Naive thymus-derived CD8-positive, alpha-beta T cell (primary cell): Measurements from ENCODE around the gene TMEM247. TPM values are rescaled to one million over a fixed set of nuclear protein-coding genes. Genes with fewer than 3 reads are reported as not detected.
A peak's percentile ranks its signal among the peaks of the same experiment; 100 is the strongest.

ENCODE experiments used
- ATAC-seq, 2 donors: fragments of 150-1000 bp; cut with Tn5 transposase in 1 of 2; sonication (Bioruptor Pico), chemical (Tn5 transposase) in 1 of 2; 1 replicate in 1 of 2; 2 replicates in 1 of 2; pipeline ENCODE4 v1.10.0; 2021; ENCODE audit warnings: mild to moderate bottlenecking in 2 of 2, moderate library complexity in 2 of 2
- POLR2A ChIA-PET: fragments of 350-600 bp; sonication (Branson Sonifier 250); formaldehyde crosslinking; loops from one replicate; lab custom pipeline; 2021; ENCODE audit warnings: antibody characterized with exemption; lab: Charles Lee
- DNase-seq, 10 donors: peaks; one replicate each; pipeline versions ENCODE4 v3.0.0 to v3.0.0-alpha.2; 2020 to 2022
- H3K27ac Mint-ChIP-seq, 10 donors: one replicate each; pipeline ENCODE4 v1.8.0; 2020 to 2022; ENCODE audit warnings: mild to moderate bottlenecking in 10 of 10, mixed read lengths in 10 of 10, moderate library complexity in 4 of 10, inconsistent platforms in 1 of 10
- H3K27me3 Mint-ChIP-seq, 5 donors: one replicate each; pipeline ENCODE4 v1.8.0; 2021 to 2022; ENCODE audit warnings: mixed read lengths in 5 of 5
- H3K36me3 Mint-ChIP-seq, 3 donors: one replicate each; pipeline ENCODE4 v1.8.0; 2020 to 2022; ENCODE audit warnings: mixed read lengths in 3 of 3, mild to moderate bottlenecking in 2 of 3, inconsistent platforms in 1 of 3
- H3K4me1 Mint-ChIP-seq, 4 donors: one replicate each; pipeline ENCODE4 v1.8.0; 2021 to 2022; ENCODE audit warnings: mixed read lengths in 4 of 4
- H3K4me3 Mint-ChIP-seq, 10 donors: one replicate each; pipeline ENCODE4 v1.8.0; 2020 to 2022; ENCODE audit warnings: mild to moderate bottlenecking in 10 of 10, mixed read lengths in 10 of 10, moderate library complexity in 6 of 10, inconsistent platforms in 1 of 10
- H3K9me3 Mint-ChIP-seq, 9 donors: one replicate each; pipeline ENCODE4 v1.8.0; 2020 to 2022; ENCODE audit warnings: mixed read lengths in 9 of 9, mild to moderate bottlenecking in 3 of 9, inconsistent platforms in 1 of 9, moderate library complexity in 1 of 9
- polyA plus RNA-seq, 3 donors: library from polyadenylated mRNA; unstranded; fragments of 300-500 nt; fragmentation: Illumina TruSeq; gene quantifications; one replicate each; pipeline ENCODE4 v1.2.3, GENCODE V29; 2021
- total RNA-seq, 8 experiments: library from RNA in 2 of 8; stranded (reverse) in 2 of 8; gene quantifications; one replicate each; pipeline ENCODE4 v1.2.3 and lab custom pipeline; 2021 to 2026

TMEM247 gene
- total and polyA plus RNA-seq, 5 experiments from 2014 or later, result not detected

DNA sequence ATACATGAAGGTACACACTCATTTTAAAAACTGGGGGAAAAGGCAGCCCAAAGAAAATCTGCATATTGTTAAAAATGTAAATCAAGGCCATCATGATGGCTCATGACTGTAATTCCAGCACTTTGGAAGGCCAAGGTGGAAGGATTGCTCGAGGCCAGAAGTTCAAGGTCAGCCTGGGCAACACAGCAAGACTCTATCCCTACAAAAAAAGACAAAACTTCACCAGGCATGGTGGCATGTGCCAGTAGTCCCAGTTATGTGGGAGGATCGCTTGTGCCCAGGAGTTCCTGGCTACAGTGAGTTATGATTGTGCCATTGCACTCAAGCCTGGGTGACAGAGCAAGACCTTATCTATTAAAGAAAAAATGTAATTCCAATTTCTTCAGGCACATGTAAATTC is 34.6 kb upstream of the TMEM247 start:
- Mint-ChIP-seq H3K27ac (no peak overlapping the region), H3K9me3 (peaks cover 7 to 36% (median 12%) of the 10 kb centered on the region in 9 donors), H3K4me1 (peaks cover 8 to 12% (median 10%) of the 10 kb centered on the region in 4 donors), H3K36me3 (peaks cover 0 to 15% (median 10%) of the 10 kb centered on the region in 3 donors), H3K27me3 (peaks cover 0 to 1% (median 0%) of the 10 kb centered on the region in 5 donors), H3K4me3 (no peak overlapping the region)
- POLR2A ChIA-PET, result no interaction called here
- DNase-seq (no peak), ATAC-seq (no peak)

DNA sequence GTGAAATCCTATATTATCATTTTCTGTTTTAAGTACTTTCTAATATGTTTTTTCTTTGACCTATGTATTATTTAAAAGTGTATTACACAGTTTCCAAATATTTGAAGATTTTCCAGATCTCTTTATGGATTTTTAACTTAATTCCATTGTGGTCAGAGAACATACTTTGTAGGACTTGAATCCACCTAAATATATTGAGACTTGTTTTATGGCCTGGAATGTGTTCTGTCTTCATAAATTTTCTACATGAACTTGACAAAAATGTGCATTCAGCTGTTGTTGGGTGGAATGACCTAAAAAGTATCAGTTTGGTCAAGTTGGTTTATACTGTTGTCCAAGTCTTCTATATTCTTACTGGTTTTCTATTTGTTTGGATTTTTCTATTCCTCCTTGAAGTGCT is 33.8 kb upstream of the TMEM247 start:
- Mint-ChIP-seq H3K27me3 (peaks cover 0 to 1% (median 0%) of the 10 kb centered on the region in 5 donors), H3K9me3 (peaks cover 7 to 36% (median 12%) of the 10 kb centered on the region in 9 donors), H3K4me3 (no peak overlapping the region), H3K4me1 (peaks cover under 1 to 4% (median 2%) of the 10 kb centered on the region in 4 donors), H3K36me3 (peaks cover 0 to 15% (median 10%) of the 10 kb centered on the region in 3 donors), H3K27ac (no peak overlapping the region)
- POLR2A ChIA-PET, result no interaction called here
- DNase-seq (no peak), ATAC-seq (no peak)

DNA sequence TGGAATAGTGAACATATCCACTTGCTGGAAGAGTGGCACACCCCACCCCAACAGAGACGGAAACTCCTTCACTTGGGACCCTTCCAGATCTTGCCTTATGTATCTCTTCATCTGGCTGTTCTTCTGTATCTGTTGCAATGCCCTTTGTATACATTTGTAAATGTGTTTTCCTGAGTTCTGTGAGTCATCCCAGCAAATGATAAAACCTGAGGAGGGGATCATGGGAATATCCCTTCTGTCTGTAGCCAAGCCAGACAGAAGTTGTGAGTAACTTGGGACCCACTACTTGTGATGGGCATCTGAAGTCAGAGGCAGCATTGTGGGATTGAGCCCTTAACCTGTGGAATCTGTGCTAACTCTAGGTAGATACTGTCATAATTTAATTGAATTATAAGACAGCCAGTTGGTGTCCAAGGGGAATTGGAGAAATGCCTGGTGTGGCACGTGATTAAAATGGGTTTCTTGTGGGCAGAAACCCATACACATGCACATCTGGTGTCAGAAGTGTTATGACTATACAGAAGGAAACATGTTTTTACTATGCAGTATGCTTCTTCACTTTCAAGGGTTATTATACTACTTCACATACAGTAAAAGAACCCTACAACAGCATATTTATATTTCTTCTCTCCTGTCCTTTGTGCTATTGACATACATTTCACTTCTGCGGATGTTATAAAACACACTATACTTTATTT is 32.3 kb upstream of the TMEM247 start:
- no peak for ATAC-seq
- Mint-ChIP-seq H3K9me3 (peaks cover 7 to 36% (median 12%) of the 10 kb centered on the region in 9 donors), H3K4me3 (no peak overlapping the region), H3K36me3 (peaks cover 0 to 15% (median 10%) of the 10 kb centered on the region in 3 donors), H3K4me1 (peaks cover 0 to 2% (median 0%) of the 10 kb centered on the region in 4 donors), H3K27ac (no peak overlapping the region), H3K27me3 (peaks cover 0 to 1% (median 0%) of the 10 kb centered on the region in 5 donors)
- no peak for DNase-seq
- POLR2A ChIA-PET, result no interaction called here

- ATAC-seq (no peak), DNase-seq (no peak)
- POLR2A ChIA-PET, result no interaction called here
- Mint-ChIP-seq H3K4me1 (peaks cover 0 to 2% (median 0%) of the 10 kb centered on the region in 4 donors), H3K27me3 (peaks cover 0 to 1% (median 0%) of the 10 kb centered on the region in 5 donors), H3K36me3 (peaks cover 0 to 15% (median 10%) of the 10 kb centered on the region in 3 donors), H3K4me3 (no peak overlapping the region), H3K9me3 (peaks cover 7 to 36% (median 12%) of the 10 kb centered on the region in 9 donors), H3K27ac (no peak overlapping the region)
These were observed 31.7 kb upstream of the TMEM247 start for GRCh38 chr2:46447649-46448048.

DNA sequence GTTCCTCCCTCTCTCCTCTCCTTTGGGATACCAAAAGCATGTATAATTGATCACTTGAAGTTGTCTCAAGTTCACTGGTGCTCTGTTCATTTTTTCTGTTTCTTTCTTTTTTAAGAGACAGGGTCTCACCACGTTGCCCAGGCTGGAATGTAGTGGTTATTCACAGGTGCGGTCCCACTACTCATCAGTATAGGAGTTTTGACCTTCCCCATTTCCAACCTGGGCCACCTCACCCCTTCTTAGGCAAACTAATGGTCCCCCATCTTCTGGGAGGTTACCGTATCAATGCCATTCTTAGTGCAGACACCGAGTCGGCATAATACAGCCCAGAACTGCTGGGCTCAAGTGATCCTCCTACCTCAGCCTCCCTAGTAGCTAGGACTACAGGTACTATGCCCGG is 31.3 kb upstream of the TMEM247 start:
- no peak overlapping the region for H3K27ac Mint-ChIP-seq
- no peak overlapping the region for H3K4me3 Mint-ChIP-seq
- DNase-seq, result no peak
- ATAC-seq, result no peak
- H3K9me3 Mint-ChIP-seq, result peaks cover 7 to 36% (median 12%) of the 10 kb centered on the region in 9 donors
- peaks cover 0 to 15% (median 10%) of the 10 kb centered on the region in 3 donors for H3K36me3 Mint-ChIP-seq
- peaks cover 0 to 1% (median 0%) of the 10 kb centered on the region in 5 donors for H3K27me3 Mint-ChIP-seq
- H3K4me1 Mint-ChIP-seq, result no peaks in the 10 kb centered on the region
- POLR2A ChIA-PET, result no interaction called here

- Mint-ChIP-seq H3K27ac (no peak overlapping the region), H3K36me3 (peaks cover 0 to 15% (median 10%) of the 10 kb centered on the region in 3 donors), H3K9me3 (peaks cover 7 to 36% (median 12%) of the 10 kb centered on the region in 9 donors), H3K4me1 (no peaks in the 10 kb centered on the region), H3K27me3 (peaks cover 0 to 1% (median under 1%) of the 10 kb centered on the region in 5 donors), H3K4me3 (no peak overlapping the region)
- POLR2A ChIA-PET, result no interaction called here
- DNase-seq, result no peak
- no peak for ATAC-seq
These were observed 30.7 kb upstream of the TMEM247 start for GRCh38 chr2:46448641-46449040.

DNA sequence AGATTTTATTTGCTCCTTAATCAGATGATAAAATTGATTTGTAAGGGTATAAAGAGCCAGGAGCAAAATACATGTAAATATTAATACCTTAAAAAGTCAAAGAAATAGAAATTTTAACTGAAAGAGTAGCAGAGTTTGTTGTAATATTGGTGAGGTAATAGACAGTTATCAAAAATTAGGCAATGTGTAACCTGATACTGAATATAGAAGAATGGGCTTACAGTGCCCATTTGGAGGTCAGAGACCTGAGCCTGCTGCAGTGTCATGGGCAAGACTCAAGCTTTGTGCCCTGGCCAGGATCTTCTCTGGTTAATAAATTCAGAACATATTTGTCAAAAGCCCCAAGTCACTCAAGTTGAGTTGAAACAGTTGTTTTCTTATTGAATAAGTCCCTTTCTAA is 29.7 kb upstream of the TMEM247 start:
- Mint-ChIP-seq H3K27ac (no peak overlapping the region), H3K4me1 (peaks cover 0 to under 1% (median 0%) of the 10 kb centered on the region in 4 donors), H3K36me3 (peaks cover 0 to 15% (median 10%) of the 10 kb centered on the region in 3 donors), H3K9me3 (peaks cover 7 to 33% (median 11%) of the 10 kb centered on the region in 9 donors), H3K4me3 (no peak overlapping the region), H3K27me3 (peaks cover 0 to 2% (median 1%) of the 10 kb centered on the region in 5 donors)
- POLR2A ChIA-PET, result no interaction called here
- ATAC-seq, result no peak
- no peak for DNase-seq

- DNase-seq (no peak), ATAC-seq (no peak)
- peak overlapping the region in 2 of 10 donors; percentile 61 to 67 for H3K27ac Mint-ChIP-seq
- POLR2A ChIA-PET, result no interaction called here
- H3K4me3 Mint-ChIP-seq, result no peak overlapping the region
- H3K27me3 Mint-ChIP-seq, result peaks cover 0 to 3% (median 1%) of the 10 kb centered on the region in 5 donors
- H3K36me3 Mint-ChIP-seq, result peaks cover 0 to 2% (median 0%) of the 10 kb centered on the region in 3 donors
- H3K9me3 Mint-ChIP-seq, result peaks cover 0 to 18% (median 5%) of the 10 kb centered on the region in 9 donors
- H3K4me1 Mint-ChIP-seq, result peaks cover 0 to 2% (median 0%) of the 10 kb centered on the region in 4 donors
These were observed 28.1 kb upstream of the TMEM247 start for GRCh38 chr2:46451131-46451711.

DNA sequence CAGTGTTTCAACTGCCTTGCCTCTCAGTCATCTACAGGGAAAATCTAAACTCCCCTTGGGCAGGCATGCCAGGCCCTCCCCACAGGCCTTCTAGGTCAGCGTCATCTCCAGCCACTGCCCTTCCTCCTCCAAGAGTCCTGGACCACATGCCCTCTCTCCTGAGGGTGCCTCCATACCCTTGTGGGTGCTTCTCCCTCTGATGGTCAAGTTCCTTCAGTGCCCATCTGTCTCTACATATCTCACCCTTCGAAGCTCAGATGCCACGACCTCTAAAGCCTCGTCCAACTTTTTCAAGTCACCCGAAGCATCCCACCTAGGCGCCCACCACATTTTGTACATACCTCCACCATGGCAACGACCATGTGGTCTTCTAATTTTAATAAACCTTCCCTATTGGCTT is 22.6 kb upstream of the TMEM247 start:
- Mint-ChIP-seq H3K9me3 (no peaks in the 10 kb centered on the region), H3K27me3 (peaks cover 0 to 5% (median 1%) of the 10 kb centered on the region in 5 donors), H3K27ac (peak overlapping the region in 1 of 10 donors; percentile 18), H3K4me3 (no peak overlapping the region), H3K4me1 (peaks cover 5 to 9% (median 7%) of the 10 kb centered on the region in 4 donors), H3K36me3 (no peaks in the 10 kb centered on the region)
- no peak for DNase-seq
- ATAC-seq, result no peak
- POLR2A ChIA-PET, result interaction anchor here (0.7 kb wide), 1 partner anchor 223 kb away, joined by 3 read pairs; no protein-coding TSS in a partner anchor

DNA sequence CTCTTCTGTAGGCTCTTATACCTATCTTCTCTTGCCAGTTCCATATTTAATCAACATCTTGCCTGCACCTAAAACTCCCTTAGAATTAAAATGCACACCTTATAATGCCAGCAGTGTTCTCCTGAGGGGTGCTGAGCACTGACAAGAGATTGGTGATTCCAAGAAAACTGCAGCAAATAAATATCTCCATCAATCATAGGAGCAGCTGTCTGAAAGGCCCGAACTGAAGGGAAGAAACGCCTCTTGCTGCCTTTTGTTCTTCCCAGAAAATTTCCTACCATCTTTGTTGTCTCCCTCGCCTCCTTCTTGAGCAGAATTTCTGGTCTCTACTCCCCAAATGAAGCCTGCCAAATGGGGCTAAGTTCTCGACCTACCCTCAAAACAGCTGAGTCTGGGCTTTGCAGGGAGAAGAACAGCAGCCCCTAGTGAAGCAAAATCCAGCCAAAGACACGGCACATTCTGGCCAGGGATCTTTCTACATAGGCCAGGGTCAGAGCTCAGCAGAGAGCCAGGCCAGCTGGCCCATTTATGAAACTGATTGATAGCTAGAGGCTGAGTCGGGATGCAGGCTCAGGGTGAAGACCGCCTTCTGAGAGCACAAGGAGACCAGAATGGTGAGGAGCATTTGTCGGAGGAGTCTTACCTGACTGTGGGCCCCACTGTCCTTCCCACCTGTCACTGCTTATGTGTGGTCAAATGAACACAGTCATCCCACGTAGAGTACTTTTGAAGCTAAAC is 20.4 kb upstream of the TMEM247 start:
- Mint-ChIP-seq H3K9me3 (no peaks in the 10 kb centered on the region), H3K36me3 (no peaks in the 10 kb centered on the region), H3K4me3 (no peak overlapping the region), H3K27me3 (peaks cover 0 to 5% (median 0%) of the 10 kb centered on the region in 5 donors), H3K27ac (peak overlapping the region in 1 of 10 donors; percentile 47), H3K4me1 (peaks cover 5 to 18% (median 7%) of the 10 kb centered on the region in 4 donors)
- DNase-seq, result no peak
- ATAC-seq, result no peak
- POLR2A ChIA-PET, result no interaction called here

GRCh38 chr2:46459694-46460093 is 19.7 kb upstream of the TMEM247 start:
- DNase-seq, result no peak
- no peaks in the 10 kb centered on the region for H3K36me3 Mint-ChIP-seq
- H3K4me3 Mint-ChIP-seq, result no peak overlapping the region
- POLR2A ChIA-PET, result no interaction called here
- peak overlapping the region in 1 of 10 donors; percentile 54 for H3K27ac Mint-ChIP-seq
- peaks cover 8 to 23% (median 10%) of the 10 kb centered on the region in 4 donors for H3K4me1 Mint-ChIP-seq
- H3K9me3 Mint-ChIP-seq, result no peaks in the 10 kb centered on the region
- ATAC-seq, result no peak
- H3K27me3 Mint-ChIP-seq, result peaks cover 0 to 5% (median 0%) of the 10 kb centered on the region in 5 donors

DNA sequence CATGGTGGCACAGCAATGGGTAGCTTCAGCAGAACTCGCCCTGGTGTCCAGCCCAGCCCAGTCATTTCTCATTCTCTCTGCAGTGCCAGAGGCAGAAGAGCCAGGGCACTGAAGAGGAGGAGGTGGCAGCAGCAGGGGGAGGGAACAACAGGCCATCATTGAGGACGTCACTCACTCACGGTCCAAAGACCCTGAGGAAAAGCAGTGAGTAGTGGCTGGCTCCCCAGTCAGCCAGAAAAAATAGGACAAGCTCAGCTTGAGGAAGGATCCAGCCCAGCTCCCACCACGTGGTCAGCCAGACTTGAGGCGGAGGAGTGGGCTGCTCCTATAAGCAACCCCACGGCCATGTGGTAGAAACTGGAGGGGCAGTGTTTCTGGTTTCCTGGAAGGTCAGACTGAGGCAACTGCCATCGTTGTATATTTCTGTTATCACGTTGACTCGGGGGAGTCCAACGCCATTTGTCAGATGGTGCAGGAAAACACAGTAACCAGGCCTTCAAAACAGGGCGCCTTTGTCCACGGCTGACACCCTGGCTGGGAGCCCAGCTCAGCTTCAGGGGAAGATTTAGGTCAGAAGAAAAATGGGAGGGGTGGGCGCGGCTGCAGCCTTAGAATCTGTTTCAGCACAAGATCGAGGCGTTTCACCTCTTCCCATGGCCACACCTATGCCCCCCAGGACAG is 19.0 kb upstream of the TMEM247 start:
- peaks cover 0 to 5% (median 0%) of the 10 kb centered on the region in 5 donors for H3K27me3 Mint-ChIP-seq
- POLR2A ChIA-PET, result no interaction called here
- DNase-seq (no peak), ATAC-seq (no peak)
- H3K36me3 Mint-ChIP-seq, result no peaks in the 10 kb centered on the region
- H3K4me1 Mint-ChIP-seq, result peaks cover 6 to 23% (median 11%) of the 10 kb centered on the region in 4 donors
- no peaks in the 10 kb centered on the region for H3K9me3 Mint-ChIP-seq
- H3K4me3 Mint-ChIP-seq, result no peak overlapping the region
- H3K27ac Mint-ChIP-seq, result no peak overlapping the region
